ENCODE measurements around the gene VPS13D. TPM values are rescaled to one million over a fixed set of nuclear protein-coding genes. Genes with fewer than 3 reads are reported as not detected.

Gene VPS13D
- total RNA-seq, 4 donors from 2014 or later, result 42.5 to 103 (median 59.8) TPM

- H3K36me3 ChIP-seq, result peaks cover 0 to 43% (median 0%) of the 10 kb centered on the region in 3 donors
- WGBS, 2 donors, result 38 to 58% methylated on average over 8 to 11 of the region's 12 CpGs
- no peak for DNase-seq
- no peak overlapping the region for H3K4me3 ChIP-seq
- intact Hi-C loops (cut with DNase I), result no loop called here
- no peaks in the 10 kb centered on the region for H3K9me3 ChIP-seq
- no peaks in the 10 kb centered on the region for H3K27me3 ChIP-seq
- no peak for TF ChIP-seq POLR2A (IDR thresholded peaks at IDR 0.05)
- TF ChIP-seq, protein P1, sequence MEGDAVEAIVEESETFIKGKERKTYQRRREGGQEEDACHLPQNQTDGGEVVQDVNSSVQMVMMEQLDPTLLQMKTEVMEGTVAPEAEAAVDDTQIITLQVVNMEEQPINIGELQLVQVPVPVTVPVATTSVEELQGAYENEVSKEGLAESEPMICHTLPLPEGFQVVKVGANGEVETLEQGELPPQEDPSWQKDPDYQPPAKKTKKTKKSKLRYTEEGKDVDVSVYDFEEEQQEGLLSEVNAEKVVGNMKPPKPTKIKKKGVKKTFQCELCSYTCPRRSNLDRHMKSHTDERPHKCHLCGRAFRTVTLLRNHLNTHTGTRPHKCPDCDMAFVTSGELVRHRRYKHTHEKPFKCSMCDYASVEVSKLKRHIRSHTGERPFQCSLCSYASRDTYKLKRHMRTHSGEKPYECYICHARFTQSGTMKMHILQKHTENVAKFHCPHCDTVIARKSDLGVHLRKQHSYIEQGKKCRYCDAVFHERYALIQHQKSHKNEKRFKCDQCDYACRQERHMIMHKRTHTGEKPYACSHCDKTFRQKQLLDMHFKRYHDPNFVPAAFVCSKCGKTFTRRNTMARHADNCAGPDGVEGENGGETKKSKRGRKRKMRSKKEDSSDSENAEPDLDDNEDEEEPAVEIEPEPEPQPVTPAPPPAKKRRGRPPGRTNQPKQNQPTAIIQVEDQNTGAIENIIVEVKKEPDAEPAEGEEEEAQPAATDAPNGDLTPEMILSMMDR (IDR thresholded peaks at IDR 0.05), result no peak
- peak overlapping the region; percentile 81 to 89 (median 85) for H3K27ac ChIP-seq
- H3K4me1 ChIP-seq, result peaks cover 46 to 76% (median 66%) of the 10 kb centered on the region in 3 donors
These were observed 207.2 kb downstream of the VPS13D start for GRCh38 chr1:12436817-12437599.

- H3K9me3 ChIP-seq, result no peaks in the 10 kb centered on the region
- DNase-seq, result no peak
- H3K4me3 ChIP-seq, result no peak overlapping the region
- peak overlapping the region; percentile 81 to 89 (median 85) for H3K27ac ChIP-seq
- peaks cover 0 to 42% (median 0%) of the 10 kb centered on the region in 3 donors for H3K36me3 ChIP-seq
- intact Hi-C loops (cut with DNase I), result no loop called here
- WGBS, 2 donors, result 40 to 58% methylated on average over 1 to 2 of the region's 2 CpGs
- no peaks in the 10 kb centered on the region for H3K27me3 ChIP-seq
- H3K4me1 ChIP-seq, result peaks cover 46 to 73% (median 63%) of the 10 kb centered on the region in 3 donors
- no peak for TF ChIP-seq POLR2A (IDR thresholded peaks at IDR 0.05)
- TF ChIP-seq, protein P1 (IDR thresholded peaks at IDR 0.05), result no peak
These were observed 207.8 kb downstream of the VPS13D start for GRCh38 chr1:12437629-12438028.

DNA sequence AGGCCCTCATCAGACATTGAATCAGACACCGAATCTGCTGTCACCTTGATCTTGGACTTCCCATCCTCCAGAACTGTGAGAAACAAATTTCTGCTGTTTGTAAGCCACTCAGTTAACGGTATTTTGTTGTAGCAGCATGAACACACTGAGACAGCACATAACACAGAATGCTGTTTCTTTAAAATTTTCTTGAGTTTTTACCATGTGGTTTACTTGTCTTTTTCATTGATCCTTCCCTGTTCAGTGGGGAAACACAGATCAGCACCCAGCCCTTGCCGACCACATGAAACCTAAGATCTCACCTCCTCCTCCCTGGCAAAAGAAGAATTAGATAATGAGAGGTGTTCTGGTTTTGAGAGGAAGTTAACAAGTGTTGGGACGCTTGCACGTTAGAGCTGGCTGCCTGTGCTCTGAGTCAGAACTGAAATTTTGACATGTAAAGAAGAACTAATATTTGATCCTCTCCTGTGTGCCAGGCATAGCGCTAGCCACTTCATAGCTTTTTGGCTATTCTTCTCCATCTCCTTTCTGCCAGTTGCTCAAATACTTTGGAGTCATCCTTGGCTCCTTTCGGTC is 208.6 kb downstream of the VPS13D start:
- 22 to 50% methylated on average over 6 to 7 of the region's 7 CpGs for WGBS, 2 donors
- DNase-seq, result no peak
- no peak overlapping the region for H3K4me3 ChIP-seq
- peaks cover 38 to 65% (median 55%) of the 10 kb centered on the region in 3 donors for H3K4me1 ChIP-seq
- H3K9me3 ChIP-seq, result no peaks in the 10 kb centered on the region
- H3K27ac ChIP-seq, result peak overlapping the region; percentile 81 to 89 (median 85)
- TF ChIP-seq, protein P1 (IDR thresholded peaks at IDR 0.05), result no peak
- peaks cover 0 to 44% (median 0%) of the 10 kb centered on the region in 3 donors for H3K36me3 ChIP-seq
- H3K27me3 ChIP-seq, result no peaks in the 10 kb centered on the region
- intact Hi-C loops (cut with DNase I), result no loop called here

DNA sequence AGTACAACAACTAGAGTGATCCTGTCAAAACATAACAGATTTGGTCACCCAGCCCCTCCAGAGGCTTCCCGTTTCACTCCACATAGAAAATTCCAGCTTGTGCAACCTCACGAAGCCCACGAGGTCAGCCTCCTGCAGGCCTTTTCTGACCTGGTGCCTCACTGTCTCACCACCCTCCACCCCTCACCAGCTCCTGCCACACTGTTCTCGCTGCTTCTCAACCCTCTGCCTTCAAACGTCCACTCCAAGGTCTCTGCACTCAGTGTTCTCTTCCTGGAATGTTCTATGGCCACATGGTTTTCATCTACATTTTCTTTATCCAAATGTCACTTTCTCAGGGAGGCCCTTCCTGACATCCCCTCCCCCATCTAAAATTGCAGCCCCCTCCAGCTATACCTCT is 209.2 kb downstream of the VPS13D start:
- H3K4me3 ChIP-seq, result no peak overlapping the region
- H3K27me3 ChIP-seq, result no peaks in the 10 kb centered on the region
- intact Hi-C loops (cut with DNase I), result no loop called here
- H3K27ac ChIP-seq, result peak overlapping the region; percentile 81 to 89 (median 85)
- H3K4me1 ChIP-seq, result peaks cover 32 to 59% (median 48%) of the 10 kb centered on the region in 3 donors
- WGBS, 2 donors, result 71 to 80% methylated on average over 5 of the region's 5 CpGs
- peaks cover 0 to 44% (median 0%) of the 10 kb centered on the region in 3 donors for H3K36me3 ChIP-seq
- DNase-seq, result no peak
- TF ChIP-seq, protein P1 (IDR thresholded peaks at IDR 0.05), result no peak
- no peak for TF ChIP-seq POLR2A (IDR thresholded peaks at IDR 0.05)
- H3K9me3 ChIP-seq, result no peaks in the 10 kb centered on the region

All from esophagus squamous epithelium (tissue), 5 donors.